HL-60 (cell line): Measurements from ENCODE around the gene NDRG4.

Experiments
- CTCF ChIP-seq: IDR thresholded peaks from one replicate; pipeline ENCODE4 v1.5.1; 2011; ENCODE audit warnings: low read length, control low read depth, inconsistent platforms; ENCODE audit not compliant: insufficient read depth
- POLR2AphosphoS5 ChIP-seq: IDR thresholded peaks from 2 replicates; pipeline ENCODE4 v1.6.1; 2012; ENCODE audit warnings: low read depth
- REST ChIP-seq: IDR thresholded peaks from 2 replicates; pipeline ENCODE4 v1.6.1; 2012; ENCODE audit warnings: low read depth; ENCODE audit not compliant: insufficient replicate concordance
- SPI1 ChIP-seq: IDR thresholded peaks from 2 replicates; pipeline ENCODE4 v1.6.1; 2012; ENCODE audit warnings: low read depth, mild to moderate bottlenecking, borderline replicate concordance

GRCh38 chr16:58536278-58536677 is 36.3 kb downstream of the NDRG4 start:
- TF ChIP-seq CTCF, result no peak
- no peak for TF ChIP-seq REST
- TF ChIP-seq POLR2AphosphoS5, result no peak
- TF ChIP-seq SPI1, result no peak
